KMS-11 (cell line): Measurements from ENCODE around the gene SOCS2.

Experiments used
- H2AFZ ChIP-seq: fragments of 200-600 bp; sonication (generic); 2 replicates; pipeline ENCODE4 v1.6.1; 2016; ENCODE audit warnings: antibody characterized with exemption, mixed run types, low read depth
- H3K27ac ChIP-seq: fragments of 200-600 bp; sonication (generic); 2 replicates; pipeline ENCODE4 v1.6.1; 2016; ENCODE audit warnings: mild to moderate bottlenecking, mixed run types
- H3K27me3 ChIP-seq: fragments of 200-600 bp; sonication (generic); 2 replicates; pipeline ENCODE4 v1.6.1; 2017; ENCODE audit warnings: mild to moderate bottlenecking, low read depth, mixed run types, moderate library complexity; ENCODE audit not compliant: insufficient read depth
- H3K36me3 ChIP-seq: fragments of 200-600 bp; sonication (generic); 2 replicates; pipeline ENCODE4 v1.6.1; 2017; ENCODE audit warnings: mild to moderate bottlenecking, mixed run types; ENCODE audit not compliant: insufficient read depth
- H3K4me1 ChIP-seq: fragments of 200-600 bp; sonication (generic); 2 replicates; pipeline ENCODE4 v1.6.1; 2016; ENCODE audit warnings: mild to moderate bottlenecking, low read depth, mixed run types; ENCODE audit not compliant: poor library complexity, severe bottlenecking
- H3K4me2 ChIP-seq: fragments of 200-600 bp; sonication (generic); 2 replicates; pipeline ENCODE4 v1.7.0; 2016; ENCODE audit warnings: mild to moderate bottlenecking, mixed run types
- H3K4me3 ChIP-seq: fragments of 200-600 bp; sonication (generic); IDR thresholded peaks from 2 replicates; pipeline ENCODE4 v1.6.1; 2017; ENCODE audit warnings: low read depth, low read length, mixed read lengths; ENCODE audit not compliant: insufficient read depth
- H3K79me2 ChIP-seq: fragments of 200-600 bp; sonication (generic); 2 replicates; pipeline ENCODE4 v1.6.1; 2016; ENCODE audit warnings: low read depth, mixed run types; ENCODE audit not compliant: insufficient read depth
- H3K9ac ChIP-seq: fragments of 200-600 bp; sonication (generic); 2 replicates; pipeline ENCODE4 v1.6.1; 2016; ENCODE audit warnings: mild to moderate bottlenecking, mixed run types
- H4K20me1 ChIP-seq: fragments of 200-600 bp; sonication (generic); 2 replicates; pipeline ENCODE4 v1.6.1; 2016; ENCODE audit warnings: mild to moderate bottlenecking, mixed run types; ENCODE audit not compliant: insufficient read depth
- CTCF ChIP-seq: fragments of 200-600 bp; sonication (generic); conservative IDR thresholded peaks from 2 replicates; pipeline ENCODE4 v1.6.1; 2017; ENCODE audit warnings: low read depth, mild to moderate bottlenecking, antibody characterized with exemption, low read length, moderate library complexity, mixed read lengths

The SOCS2 gene

GRCh38 chr12:93597608-93598007 lies 25.1 kb downstream of the SOCS2 start:
- no peak overlapping the region for H3K9ac ChIP-seq
- no peak overlapping the region for H3K4me3 ChIP-seq
- H3K4me2 ChIP-seq, result no peak overlapping the region
- H3K79me2 ChIP-seq, result no peaks in the 10 kb centered on the region
- no peak overlapping the region for H3K27ac ChIP-seq
- no peaks in the 10 kb centered on the region for H4K20me1 ChIP-seq
- no peak overlapping the region for H2AFZ ChIP-seq
- no peaks in the 10 kb centered on the region for H3K27me3 ChIP-seq
- no peaks in the 10 kb centered on the region for H3K4me1 ChIP-seq
- no peaks in the 10 kb centered on the region for H3K36me3 ChIP-seq
- no peak for TF ChIP-seq CTCF

GRCh38 chr12:93599192-93599591 lies 26.7 kb downstream of the SOCS2 start:
- no peaks in the 10 kb centered on the region for H4K20me1 ChIP-seq
- no peak overlapping the region for H3K9ac ChIP-seq
- no peak overlapping the region for H3K4me3 ChIP-seq
- H3K4me1 ChIP-seq, result no peaks in the 10 kb centered on the region
- no peak overlapping the region for H3K27ac ChIP-seq
- no peak overlapping the region for H2AFZ ChIP-seq
- H3K79me2 ChIP-seq, result no peaks in the 10 kb centered on the region
- no peaks in the 10 kb centered on the region for H3K27me3 ChIP-seq
- H3K4me2 ChIP-seq, result no peak overlapping the region
- no peak for TF ChIP-seq CTCF
- H3K36me3 ChIP-seq, result no peaks in the 10 kb centered on the region

- no peak overlapping the region for H3K27ac ChIP-seq
- no peaks in the 10 kb centered on the region for H3K79me2 ChIP-seq
- no peaks in the 10 kb centered on the region for H3K4me1 ChIP-seq
- H3K4me3 ChIP-seq, result no peak overlapping the region
- H3K27me3 ChIP-seq, result no peaks in the 10 kb centered on the region
- H3K9ac ChIP-seq, result no peak overlapping the region
- no peak for TF ChIP-seq CTCF
- H3K4me2 ChIP-seq, result no peak overlapping the region
- no peaks in the 10 kb centered on the region for H3K36me3 ChIP-seq
- H2AFZ ChIP-seq, result no peak overlapping the region
- no peaks in the 10 kb centered on the region for H4K20me1 ChIP-seq
Observed at GRCh38 chr12:93601591-93601990, 29.1 kb downstream of the SOCS2 start.

GRCh38 chr12:93602897-93603668 lies 30.6 kb downstream of the SOCS2 start:
- TF ChIP-seq CTCF, result no peak
- Histone ChIP-seq H3K36me3 (no peaks in the 10 kb centered on the region), H4K20me1 (no peaks in the 10 kb centered on the region), H2AFZ (no peak overlapping the region), H3K27ac (no peak overlapping the region), H3K27me3 (no peaks in the 10 kb centered on the region), H3K9ac (no peak overlapping the region), H3K4me2 (no peak overlapping the region), H3K4me3 (no peak overlapping the region), H3K4me1 (no peaks in the 10 kb centered on the region), H3K79me2 (no peaks in the 10 kb centered on the region)
